ENCODE data around the gene SPACA4. TPM values are rescaled to one million over a fixed set of nuclear protein-coding genes. Genes with fewer than 3 reads are reported as not detected.
A peak's percentile ranks its signal among the peaks of the same experiment; 100 is the strongest.

Gene SPACA4
- polyA plus RNA-seq, 3 donors = not detected

GRCh38 chr19:48609571-48610108 lies 3.1 kb downstream of the SPACA4 start:
- Histone ChIP-seq H4K20me1 (ENCODE audit: insufficient read depth, low read length) (peaks cover 4% of the 10 kb centered on the region), H3K9me3 (replicated peaks in 1 of 2; ENCODE audit: control insufficient read depth in 1 of 2, insufficient read depth in 1 of 2, low read length in 2 of 2) (no peaks in the 10 kb centered on the region), H3K27me3 (ENCODE audit: control insufficient read depth in 2 of 2, insufficient read depth in 2 of 2, low read length in 2 of 2) (no peaks in the 10 kb centered on the region), H3K4me1 (ENCODE audit: control insufficient read depth in 1 of 2, insufficient read depth in 2 of 2, low read length in 2 of 2) (peaks cover 3 to 7% of the 10 kb centered on the region in 2 donors), H3K79me2 (ENCODE audit: insufficient read depth, low read length) (no peaks in the 10 kb centered on the region), H2AFZ (ENCODE audit: insufficient read depth, low read depth, low read length, poor library complexity, severe bottlenecking) (no peak overlapping the region), H3K36me3 (replicated peaks in 1 of 2; ENCODE audit: control insufficient read depth in 1 of 2, insufficient read depth in 2 of 2, low read length in 2 of 2) (no peaks in the 10 kb centered on the region), H3K27ac (ENCODE audit: low read depth in 1 of 2, low read length in 2 of 2) (no peak overlapping the region), H3K9ac (ENCODE audit: insufficient read depth, low read length, poor library complexity, severe bottlenecking) (no peak overlapping the region), H3K4me3 (replicated peaks in 1 of 3; ENCODE audit: low read depth in 2 of 3, low read length in 3 of 3) (no peak overlapping the region), H3K4me2 (replicated peaks; ENCODE audit: extremely low read depth, low read length, poor library complexity, severe bottlenecking) (no peak overlapping the region)
- no peak overlapping the region for H3K27ac Mint-ChIP-seq
- no peak for TF ChIP-seq CTCF (IDR thresholded peaks at IDR 0.05)
- no peak for DNase-seq
- peaks cover 2 to 3% of the 10 kb centered on the region in 2 donors for H3K36me3 Mint-ChIP-seq
- intact Hi-C loops (cut with micrococcal nuclease) = loop anchor here in 1 of 2 donors (2.0 kb wide), 1 partner anchor 121 kb away; no protein-coding TSS in a partner anchor
- 97% methylated on average over 13 of the region's 20 CpGs for WGBS (ENCODE audit: insufficient coverage)
- H3K27me3 Mint-ChIP-seq (ENCODE audit: low read depth in 3 of 3) = peaks cover 3 to 5% (median 4%) of the 10 kb centered on the region in 3 donors
- peaks cover 5% of the 10 kb centered on the region for H3K4me1 Mint-ChIP-seq
- H3K9me3 Mint-ChIP-seq = peaks cover 0 to 3% (median 0%) of the 10 kb centered on the region in 7 donors
- no peak overlapping the region for H3K4me3 Mint-ChIP-seq

- H3K9me3 ChIP-seq (replicated peaks in 1 of 2; ENCODE audit: control insufficient read depth in 1 of 2, insufficient read depth in 1 of 2, low read length in 2 of 2) = no peaks in the 10 kb centered on the region
- Mint-ChIP-seq H3K9me3 (peaks cover 0 to 3% (median 0%) of the 10 kb centered on the region in 7 donors), H3K4me3 (no peak overlapping the region), H3K4me1 (peaks cover 12% of the 10 kb centered on the region), H3K27me3 (ENCODE audit: low read depth in 3 of 3) (peaks cover 2 to 3% (median 2%) of the 10 kb centered on the region in 3 donors), H3K36me3 (peaks cover 21 to 22% of the 10 kb centered on the region in 2 donors), H3K27ac (peak overlapping the region in 1 of 7 donors; percentile 36)
- H4K20me1 ChIP-seq (ENCODE audit: insufficient read depth, low read length) = peaks cover 26% of the 10 kb centered on the region
- no peak overlapping the region for H3K4me3 ChIP-seq (replicated peaks in 1 of 3; ENCODE audit: low read depth in 2 of 3, low read length in 3 of 3)
- H3K27me3 ChIP-seq (ENCODE audit: control insufficient read depth in 2 of 2, insufficient read depth in 2 of 2, low read length in 2 of 2) = no peaks in the 10 kb centered on the region
- no peak overlapping the region for H3K4me2 ChIP-seq (replicated peaks; ENCODE audit: extremely low read depth, low read length, poor library complexity, severe bottlenecking)
- H2AFZ ChIP-seq (ENCODE audit: insufficient read depth, low read depth, low read length, poor library complexity, severe bottlenecking) = no peak overlapping the region
- peaks cover 20 to 21% of the 10 kb centered on the region in 2 donors for H3K36me3 ChIP-seq (replicated peaks in 1 of 2; ENCODE audit: control insufficient read depth in 1 of 2, insufficient read depth in 2 of 2, low read length in 2 of 2)
- no peak overlapping the region for H3K27ac ChIP-seq (ENCODE audit: low read depth in 1 of 2, low read length in 2 of 2)
- DNase-seq = no peak
- peaks cover 8% of the 10 kb centered on the region for H3K79me2 ChIP-seq (ENCODE audit: insufficient read depth, low read length)
- WGBS (ENCODE audit: insufficient coverage) = 97% methylated on average over 12 of the region's 14 CpGs
- peaks cover 3 to 12% of the 10 kb centered on the region in 2 donors for H3K4me1 ChIP-seq (ENCODE audit: control insufficient read depth in 1 of 2, insufficient read depth in 2 of 2, low read length in 2 of 2)
- no peak for TF ChIP-seq CTCF (IDR thresholded peaks at IDR 0.05)
- H3K9ac ChIP-seq (ENCODE audit: insufficient read depth, low read length, poor library complexity, severe bottlenecking) = no peak overlapping the region
- intact Hi-C loops (cut with micrococcal nuclease) = no loop called here
Observed at GRCh38 chr19:48611872-48612271, 5.3 kb downstream of the SPACA4 start.
